Measurements from ENCODE around the gene CNOT2.
A peak's percentile ranks its signal among the peaks of the same experiment; 100 is the strongest.

CNOT2 gene, protein sequence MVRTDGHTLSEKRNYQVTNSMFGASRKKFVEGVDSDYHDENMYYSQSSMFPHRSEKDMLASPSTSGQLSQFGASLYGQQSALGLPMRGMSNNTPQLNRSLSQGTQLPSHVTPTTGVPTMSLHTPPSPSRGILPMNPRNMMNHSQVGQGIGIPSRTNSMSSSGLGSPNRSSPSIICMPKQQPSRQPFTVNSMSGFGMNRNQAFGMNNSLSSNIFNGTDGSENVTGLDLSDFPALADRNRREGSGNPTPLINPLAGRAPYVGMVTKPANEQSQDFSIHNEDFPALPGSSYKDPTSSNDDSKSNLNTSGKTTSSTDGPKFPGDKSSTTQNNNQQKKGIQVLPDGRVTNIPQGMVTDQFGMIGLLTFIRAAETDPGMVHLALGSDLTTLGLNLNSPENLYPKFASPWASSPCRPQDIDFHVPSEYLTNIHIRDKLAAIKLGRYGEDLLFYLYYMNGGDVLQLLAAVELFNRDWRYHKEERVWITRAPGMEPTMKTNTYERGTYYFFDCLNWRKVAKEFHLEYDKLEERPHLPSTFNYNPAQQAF

GRCh38 chr12:70242695-70243509 lies at the start of gene CNOT2:
CNOT2 (plus strand) TSS chr12:70243433; CDS start chr12:70278227, 34,794 bp downstream.
- Histone ChIP-seq H3K4me1 (ENCODE audit: control insufficient read depth in 5 of 5, insufficient read depth in 5 of 5, low read length in 5 of 5) (peaks cover 0 to 42% (median 26%) of the 10 kb centered on the region in 5 donors), H3K27me3 (ENCODE audit: control insufficient read depth in 5 of 5, insufficient read depth in 4 of 5, low read length in 5 of 5) (no peaks in the 10 kb centered on the region), H3K27ac (ENCODE audit: low read depth, low read length) (peak within 1 kb of the TSS; percentile 98), H3K36me3 (ENCODE audit: control insufficient read depth in 5 of 5, insufficient read depth in 5 of 5, low read length in 5 of 5) (peaks cover 10 to 17% (median 14%) of the 10 kb centered on the region in 5 donors), H3K9ac (ENCODE audit: low read length in 5 of 5) (peak within 1 kb of the TSS; percentile 91 to 98 (median 97)), H3K9me3 (ENCODE audit: control insufficient read depth in 5 of 5, low read length in 5 of 5) (no peaks in the 10 kb centered on the region), H3K4me3 (ENCODE audit: low read depth in 1 of 5, low read length in 5 of 5) (peak within 1 kb of the TSS; percentile 88 to 100 (median 96))

DNA sequence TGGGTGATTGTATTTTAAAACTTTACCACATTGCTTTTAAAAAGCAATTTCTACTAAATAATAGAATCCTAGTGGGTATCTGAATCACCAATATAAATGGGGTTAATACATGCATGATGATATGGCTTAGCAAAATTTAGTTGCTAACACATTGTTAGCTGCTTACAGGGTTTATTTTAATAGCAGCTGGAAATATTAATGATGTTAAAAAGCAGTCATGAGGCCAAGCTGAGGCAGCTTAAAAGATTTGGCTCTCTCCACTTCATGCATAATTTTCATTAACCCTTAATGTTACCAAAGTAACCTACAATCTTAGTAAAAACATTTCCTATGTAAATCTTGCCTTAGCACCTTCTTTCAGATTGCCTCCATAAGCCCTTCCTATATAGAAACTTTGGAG lies 49.2 kb upstream of the CNOT2 start:
- peaks cover 0 to 13% (median 10%) of the 10 kb centered on the region in 5 donors for H3K4me1 ChIP-seq (ENCODE audit: control insufficient read depth in 5 of 5, insufficient read depth in 5 of 5, low read length in 5 of 5)
- no peak overlapping the region for H3K9ac ChIP-seq (ENCODE audit: low read length in 5 of 5)
- no peak overlapping the region for H3K27ac ChIP-seq (ENCODE audit: low read depth, low read length)
- no peaks in the 10 kb centered on the region for H3K27me3 ChIP-seq (ENCODE audit: control insufficient read depth in 5 of 5, insufficient read depth in 4 of 5, low read length in 5 of 5)
- no peak overlapping the region for H3K4me3 ChIP-seq (ENCODE audit: low read depth in 1 of 5, low read length in 5 of 5)
- no peaks in the 10 kb centered on the region for H3K9me3 ChIP-seq (ENCODE audit: control insufficient read depth in 5 of 5, low read length in 5 of 5)
- H3K36me3 ChIP-seq (ENCODE audit: control insufficient read depth in 5 of 5, insufficient read depth in 5 of 5, low read length in 5 of 5) = no peaks in the 10 kb centered on the region

DNA sequence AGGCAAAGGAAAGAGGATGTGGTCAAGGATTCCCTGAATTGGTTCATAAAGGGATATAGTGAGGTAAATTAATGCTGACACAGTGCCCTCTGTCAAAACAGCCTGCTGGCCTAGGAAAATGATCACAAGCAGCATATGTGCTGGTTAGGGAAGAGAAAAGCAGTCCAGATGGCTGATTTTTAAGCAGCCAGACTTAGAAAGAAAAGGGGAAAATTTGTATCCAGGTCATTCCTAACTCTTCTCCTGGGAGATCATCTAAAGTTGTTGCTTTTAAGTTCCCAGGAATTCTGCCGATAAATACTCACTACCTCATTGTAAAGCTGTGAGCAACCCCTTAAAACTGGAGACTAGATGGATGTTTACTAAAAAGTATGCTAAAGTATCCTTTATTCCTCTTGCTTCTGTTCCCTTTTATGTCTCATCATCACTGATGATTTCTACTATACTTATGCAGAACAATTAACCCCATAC lies 46.4 kb upstream of the CNOT2 start:
- Histone ChIP-seq H3K27ac (ENCODE audit: low read depth, low read length) (no peak overlapping the region), H3K9me3 (ENCODE audit: control insufficient read depth in 5 of 5, low read length in 5 of 5) (no peaks in the 10 kb centered on the region), H3K4me3 (ENCODE audit: low read depth in 1 of 5, low read length in 5 of 5) (no peak overlapping the region), H3K36me3 (ENCODE audit: control insufficient read depth in 5 of 5, insufficient read depth in 5 of 5, low read length in 5 of 5) (no peaks in the 10 kb centered on the region), H3K9ac (ENCODE audit: low read length in 5 of 5) (peak overlapping the region in 2 of 5 donors; percentile 19 to 36), H3K27me3 (ENCODE audit: control insufficient read depth in 5 of 5, insufficient read depth in 4 of 5, low read length in 5 of 5) (no peaks in the 10 kb centered on the region), H3K4me1 (ENCODE audit: control insufficient read depth in 5 of 5, insufficient read depth in 5 of 5, low read length in 5 of 5) (peaks cover 0 to 13% (median 10%) of the 10 kb centered on the region in 5 donors)

GRCh38 chr12:70197345-70197744 lies 45.9 kb upstream of the CNOT2 start:
- no peak overlapping the region for H3K4me3 ChIP-seq (ENCODE audit: low read depth in 1 of 5, low read length in 5 of 5)
- no peaks in the 10 kb centered on the region for H3K9me3 ChIP-seq (ENCODE audit: control insufficient read depth in 5 of 5, low read length in 5 of 5)
- no peaks in the 10 kb centered on the region for H3K36me3 ChIP-seq (ENCODE audit: control insufficient read depth in 5 of 5, insufficient read depth in 5 of 5, low read length in 5 of 5)
- no peak overlapping the region for H3K27ac ChIP-seq (ENCODE audit: low read depth, low read length)
- peaks cover 0 to 13% (median 10%) of the 10 kb centered on the region in 5 donors for H3K4me1 ChIP-seq (ENCODE audit: control insufficient read depth in 5 of 5, insufficient read depth in 5 of 5, low read length in 5 of 5)
- no peaks in the 10 kb centered on the region for H3K27me3 ChIP-seq (ENCODE audit: control insufficient read depth in 5 of 5, insufficient read depth in 4 of 5, low read length in 5 of 5)
- H3K9ac ChIP-seq (ENCODE audit: low read length in 5 of 5) = no peak overlapping the region

GRCh38 chr12:70213707-70214106 lies 29.5 kb upstream of the CNOT2 start:
- Histone ChIP-seq H3K4me3 (ENCODE audit: low read depth in 1 of 5, low read length in 5 of 5) (no peak overlapping the region), H3K36me3 (ENCODE audit: control insufficient read depth in 5 of 5, insufficient read depth in 5 of 5, low read length in 5 of 5) (no peaks in the 10 kb centered on the region), H3K27me3 (ENCODE audit: control insufficient read depth in 5 of 5, insufficient read depth in 4 of 5, low read length in 5 of 5) (no peaks in the 10 kb centered on the region), H3K27ac (ENCODE audit: low read depth, low read length) (no peak overlapping the region), H3K4me1 (ENCODE audit: control insufficient read depth in 5 of 5, insufficient read depth in 5 of 5, low read length in 5 of 5) (no peaks in the 10 kb centered on the region), H3K9me3 (ENCODE audit: control insufficient read depth in 5 of 5, low read length in 5 of 5) (peaks cover 0 to 21% (median 12%) of the 10 kb centered on the region in 5 donors), H3K9ac (ENCODE audit: low read length in 5 of 5) (no peak overlapping the region)

DNA sequence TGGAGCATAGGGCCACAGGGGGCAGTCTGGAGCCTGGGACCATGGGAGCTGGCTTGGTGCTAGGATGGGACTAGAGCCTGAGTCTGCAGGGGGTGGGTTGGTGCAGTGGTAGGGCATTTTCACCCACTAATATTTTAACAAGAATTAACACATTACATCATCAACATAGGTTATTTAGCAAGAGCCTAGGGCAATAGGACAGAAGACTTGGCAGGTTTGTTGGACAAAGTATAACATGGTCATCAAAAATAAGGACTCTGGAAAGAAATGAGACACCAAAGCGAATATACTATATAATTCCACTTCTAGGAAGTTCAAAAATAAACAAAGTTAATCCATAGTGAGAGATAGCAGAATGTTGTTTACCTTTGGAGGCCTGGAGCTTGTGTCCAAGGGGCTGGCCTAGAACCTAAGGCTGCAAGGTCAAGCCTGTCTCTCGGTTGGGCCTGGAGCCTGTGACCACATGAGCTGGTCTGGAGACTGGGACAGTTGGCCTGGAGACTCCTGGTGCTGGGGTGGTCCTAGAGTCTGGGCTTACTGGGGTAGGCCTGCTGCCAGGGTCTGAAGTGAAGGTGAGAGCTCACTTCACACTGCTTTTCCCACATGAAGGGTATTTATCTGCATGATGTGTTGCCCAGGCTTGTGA lies 28.1 kb upstream of the CNOT2 start:
- Histone ChIP-seq H3K9ac (ENCODE audit: low read length in 5 of 5) (no peak overlapping the region), H3K36me3 (ENCODE audit: control insufficient read depth in 5 of 5, insufficient read depth in 5 of 5, low read length in 5 of 5) (peaks cover 0 to 3% (median 0%) of the 10 kb centered on the region in 5 donors), H3K27me3 (ENCODE audit: control insufficient read depth in 5 of 5, insufficient read depth in 4 of 5, low read length in 5 of 5) (no peaks in the 10 kb centered on the region), H3K27ac (ENCODE audit: low read depth, low read length) (no peak overlapping the region), H3K9me3 (ENCODE audit: control insufficient read depth in 5 of 5, low read length in 5 of 5) (peaks cover 0 to 21% (median 8%) of the 10 kb centered on the region in 5 donors), H3K4me3 (ENCODE audit: low read depth in 1 of 5, low read length in 5 of 5) (no peak overlapping the region), H3K4me1 (ENCODE audit: control insufficient read depth in 5 of 5, insufficient read depth in 5 of 5, low read length in 5 of 5) (no peaks in the 10 kb centered on the region)

DNA sequence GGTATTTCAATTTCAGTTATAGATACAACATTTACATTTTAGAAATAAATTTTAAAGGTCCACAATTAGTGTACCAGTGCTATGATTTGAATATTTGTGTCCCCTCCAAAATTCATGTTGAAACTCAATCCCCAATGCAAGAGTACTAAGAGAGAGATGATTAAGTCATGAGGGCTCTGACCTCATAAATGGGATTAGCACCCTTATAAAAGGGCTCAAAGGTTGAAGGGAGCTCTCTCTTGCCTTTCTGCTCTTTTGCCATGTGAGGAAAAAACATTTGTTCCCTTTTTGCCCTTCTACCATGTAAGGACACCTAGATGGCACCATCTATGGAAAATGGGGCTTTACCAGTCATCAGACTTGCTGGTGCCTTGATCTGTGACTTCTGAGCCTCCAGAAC lies 25.8 kb upstream of the CNOT2 start:
- Histone ChIP-seq H3K27me3 (ENCODE audit: control insufficient read depth in 5 of 5, insufficient read depth in 4 of 5, low read length in 5 of 5) (no peaks in the 10 kb centered on the region), H3K4me1 (ENCODE audit: control insufficient read depth in 5 of 5, insufficient read depth in 5 of 5, low read length in 5 of 5) (no peaks in the 10 kb centered on the region), H3K4me3 (ENCODE audit: low read depth in 1 of 5, low read length in 5 of 5) (no peak overlapping the region), H3K36me3 (ENCODE audit: control insufficient read depth in 5 of 5, insufficient read depth in 5 of 5, low read length in 5 of 5) (peaks cover 0 to 7% (median 0%) of the 10 kb centered on the region in 5 donors), H3K9ac (ENCODE audit: low read length in 5 of 5) (no peak overlapping the region), H3K27ac (ENCODE audit: low read depth, low read length) (no peak overlapping the region), H3K9me3 (ENCODE audit: control insufficient read depth in 5 of 5, low read length in 5 of 5) (peaks cover 0 to 21% (median 6%) of the 10 kb centered on the region in 5 donors)

- no peaks in the 10 kb centered on the region for H3K27me3 ChIP-seq (ENCODE audit: control insufficient read depth in 5 of 5, insufficient read depth in 4 of 5, low read length in 5 of 5)
- no peak overlapping the region for H3K9ac ChIP-seq (ENCODE audit: low read length in 5 of 5)
- H3K9me3 ChIP-seq (ENCODE audit: control insufficient read depth in 5 of 5, low read length in 5 of 5) = no peaks in the 10 kb centered on the region
- no peak overlapping the region for H3K27ac ChIP-seq (ENCODE audit: low read depth, low read length)
- H3K4me3 ChIP-seq (ENCODE audit: low read depth in 1 of 5, low read length in 5 of 5) = no peak overlapping the region
- peaks cover 0 to 9% (median 0%) of the 10 kb centered on the region in 5 donors for H3K36me3 ChIP-seq (ENCODE audit: control insufficient read depth in 5 of 5, insufficient read depth in 5 of 5, low read length in 5 of 5)
- no peaks in the 10 kb centered on the region for H3K4me1 ChIP-seq (ENCODE audit: control insufficient read depth in 5 of 5, insufficient read depth in 5 of 5, low read length in 5 of 5)
Observed at GRCh38 chr12:70221626-70222025, 21.6 kb upstream of the CNOT2 start.

DNA sequence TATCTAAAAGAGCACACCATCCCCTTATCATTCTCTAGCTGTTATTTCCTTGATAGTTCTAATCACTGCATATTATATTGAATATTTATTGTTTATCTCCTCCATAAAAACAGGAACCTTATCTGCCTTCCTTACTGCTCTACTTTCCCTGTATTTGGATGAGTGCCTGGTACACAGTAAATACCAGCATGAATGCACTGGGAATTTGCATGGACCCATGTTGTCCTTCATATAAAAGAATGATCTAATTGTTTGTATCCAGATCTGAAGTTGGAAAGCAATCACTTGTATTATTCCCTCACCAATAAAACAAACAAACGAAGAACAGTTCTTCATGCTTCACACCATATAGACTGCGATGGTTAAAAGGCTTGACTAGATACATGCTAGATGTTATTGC lies 15.3 kb upstream of the CNOT2 start:
- H3K27me3 ChIP-seq (ENCODE audit: control insufficient read depth in 5 of 5, insufficient read depth in 4 of 5, low read length in 5 of 5) = no peaks in the 10 kb centered on the region
- no peak overlapping the region for H3K4me3 ChIP-seq (ENCODE audit: low read depth in 1 of 5, low read length in 5 of 5)
- peaks cover 0 to 3% (median 0%) of the 10 kb centered on the region in 5 donors for H3K36me3 ChIP-seq (ENCODE audit: control insufficient read depth in 5 of 5, insufficient read depth in 5 of 5, low read length in 5 of 5)
- H3K27ac ChIP-seq (ENCODE audit: low read depth, low read length) = no peak overlapping the region
- no peaks in the 10 kb centered on the region for H3K9me3 ChIP-seq (ENCODE audit: control insufficient read depth in 5 of 5, low read length in 5 of 5)
- H3K4me1 ChIP-seq (ENCODE audit: control insufficient read depth in 5 of 5, insufficient read depth in 5 of 5, low read length in 5 of 5) = no peaks in the 10 kb centered on the region
- no peak overlapping the region for H3K9ac ChIP-seq (ENCODE audit: low read length in 5 of 5)
